Loucy (cell line): ENCODE results near the gene CCR6.

ENCODE experiments used
- H2AFZ ChIP-seq: fragments of 200-600 bp; sonication (generic); 2 replicates; pipeline ENCODE4 v1.6.0; 2016; ENCODE audit warnings: antibody characterized with exemption, mild to moderate bottlenecking, low read length, moderate library complexity
- H3F3A ChIP-seq: fragments of 200-600 bp; 2 replicates; pipeline ENCODE4 v1.6.0; 2016; ENCODE audit warnings: antibody characterized with exemption, low read depth, mild to moderate bottlenecking
- H3K27me3 ChIP-seq: fragments of 200-600 bp; sonication (generic); 2 replicates; pipeline ENCODE4 v1.6.1; 2014; ENCODE audit warnings: low read length, mild to moderate bottlenecking; ENCODE audit not compliant: insufficient read depth, poor library complexity, severe bottlenecking
- H3K36me3 ChIP-seq: fragments of 200-600 bp; sonication (generic); 2 replicates; pipeline ENCODE4 v1.6.1; 2016; ENCODE audit warnings: low read length; ENCODE audit not compliant: insufficient read depth
- H3K4me1 ChIP-seq: fragments of 200-600 bp; sonication (generic); 2 replicates; pipeline ENCODE4 v1.5.1; 2014; ENCODE audit warnings: low read length, mild to moderate bottlenecking; ENCODE audit not compliant: insufficient read depth, poor library complexity, severe bottlenecking
- H3K4me2 ChIP-seq: fragments of 200-600 bp; sonication (generic); 2 replicates; pipeline ENCODE4 v1.6.0; 2014; ENCODE audit warnings: antibody characterized with exemption, low read length, low read depth, mild to moderate bottlenecking; ENCODE audit not compliant: poor library complexity, severe bottlenecking
- H3K4me3 ChIP-seq: fragments of 200-600 bp; sonication (generic); 2 replicates; pipeline ENCODE4 v1.5.1; 2014; ENCODE audit warnings: low read length, mild to moderate bottlenecking, mixed read lengths; ENCODE audit not compliant: poor library complexity, severe bottlenecking
- H3K79me2 ChIP-seq: fragments of 200-600 bp; sonication (generic); 2 replicates; pipeline ENCODE4 v1.6.1; 2014; ENCODE audit warnings: low read length; ENCODE audit not compliant: insufficient read depth
- H3K9ac ChIP-seq: fragments of 200-600 bp; sonication (generic); 2 replicates; pipeline ENCODE4 v1.6.0; 2014; ENCODE audit warnings: mild to moderate bottlenecking, low read depth, low read length, moderate library complexity; ENCODE audit not compliant: poor library complexity, severe bottlenecking
- H3K9me2 ChIP-seq: fragments of 200-600 bp; sonication (generic); replicated peaks from 2 replicates; pipeline ENCODE4 v1.6.1; 2016; ENCODE audit warnings: low read depth, low read length, mixed read lengths
- H3K9me3 ChIP-seq: fragments of 200-600 bp; sonication (generic); 2 replicates; pipeline ENCODE4 v1.6.1; 2014; ENCODE audit warnings: mild to moderate bottlenecking, antibody characterized with exemption, low read length, low read depth; ENCODE audit not compliant: insufficient read depth
- H4K20me1 ChIP-seq: fragments of 200-600 bp; sonication (generic); 2 replicates; pipeline ENCODE4 v1.6.0; 2014; ENCODE audit warnings: antibody characterized with exemption, low read length, mild to moderate bottlenecking; ENCODE audit not compliant: insufficient read depth, poor library complexity, severe bottlenecking
- CTCF ChIP-seq: fragments of 200-600 bp; sonication (generic); conservative IDR thresholded peaks from 2 replicates; pipeline ENCODE4 v1.5.1; 2014; ENCODE audit warnings: mild to moderate bottlenecking, antibody characterized with exemption, low read length
- EZH2phosphoT487 ChIP-seq: fragments of 200-600 bp; IDR thresholded peaks from 2 replicates; pipeline ENCODE4 v1.6.1; 2018; ENCODE audit warnings: antibody characterized with exemption, mild to moderate bottlenecking, moderate library complexity, borderline replicate concordance

The CCR6 gene

GRCh38 chr6:167091805-167092107 lies 31.1 kb upstream of the CCR6 start:
- Histone ChIP-seq H3K4me3 (no peak overlapping the region), H3K36me3 (no peaks in the 10 kb centered on the region), H3F3A (no peaks in the 10 kb centered on the region), H4K20me1 (no peaks in the 10 kb centered on the region), H3K9ac (no peak overlapping the region), H3K27me3 (no peaks in the 10 kb centered on the region), H3K9me3 (peaks cover 3% of the 10 kb centered on the region; the same call in 1 of the 2 replicates), H3K4me2 (no peak overlapping the region), H2AFZ (no peak overlapping the region), H3K9me2 (no peaks in the 10 kb centered on the region), H3K79me2 (no peaks in the 10 kb centered on the region), H3K4me1 (no peaks in the 10 kb centered on the region)
- TF ChIP-seq EZH2phosphoT487: no peak
- TF ChIP-seq CTCF: no peak

GRCh38 chr6:167092672-167093339 lies 30.1 kb upstream of the CCR6 start:
- H3K9me2 ChIP-seq: no peaks in the 10 kb centered on the region
- no peaks in the 10 kb centered on the region for H3F3A ChIP-seq
- H3K79me2 ChIP-seq: no peaks in the 10 kb centered on the region
- no peaks in the 10 kb centered on the region for H3K27me3 ChIP-seq
- no peak overlapping the region for H3K4me2 ChIP-seq
- no peaks in the 10 kb centered on the region for H3K4me1 ChIP-seq
- no peak overlapping the region for H2AFZ ChIP-seq
- no peak overlapping the region for H3K9ac ChIP-seq
- no peaks in the 10 kb centered on the region for H4K20me1 ChIP-seq
- H3K9me3 ChIP-seq: no peaks in the 10 kb centered on the region
- no peaks in the 10 kb centered on the region for H3K36me3 ChIP-seq
- no peak overlapping the region for H3K4me3 ChIP-seq
- no peak for TF ChIP-seq CTCF
- no peak for TF ChIP-seq EZH2phosphoT487

GRCh38 chr6:167093406-167093921 lies 29.4 kb upstream of the CCR6 start:
- Histone ChIP-seq H3K4me2 (no peak overlapping the region), H3K9ac (no peak overlapping the region), H3F3A (no peaks in the 10 kb centered on the region), H2AFZ (no peak overlapping the region), H3K9me2 (no peaks in the 10 kb centered on the region), H3K4me1 (no peaks in the 10 kb centered on the region), H3K27me3 (no peaks in the 10 kb centered on the region), H4K20me1 (no peaks in the 10 kb centered on the region), H3K79me2 (no peaks in the 10 kb centered on the region), H3K9me3 (no peaks in the 10 kb centered on the region), H3K36me3 (no peaks in the 10 kb centered on the region), H3K4me3 (no peak overlapping the region)
- TF ChIP-seq EZH2phosphoT487 (no peak), CTCF (no peak)
